ENCODE data around the gene LIMD2. TPM values are rescaled to one million over a fixed set of nuclear protein-coding genes. Genes with fewer than 3 reads are reported as not detected.

LIMD2 gene
- total and polyA plus RNA-seq, 9 donors = 1.5 to 13.2 (median 9.0) TPM

DNA sequence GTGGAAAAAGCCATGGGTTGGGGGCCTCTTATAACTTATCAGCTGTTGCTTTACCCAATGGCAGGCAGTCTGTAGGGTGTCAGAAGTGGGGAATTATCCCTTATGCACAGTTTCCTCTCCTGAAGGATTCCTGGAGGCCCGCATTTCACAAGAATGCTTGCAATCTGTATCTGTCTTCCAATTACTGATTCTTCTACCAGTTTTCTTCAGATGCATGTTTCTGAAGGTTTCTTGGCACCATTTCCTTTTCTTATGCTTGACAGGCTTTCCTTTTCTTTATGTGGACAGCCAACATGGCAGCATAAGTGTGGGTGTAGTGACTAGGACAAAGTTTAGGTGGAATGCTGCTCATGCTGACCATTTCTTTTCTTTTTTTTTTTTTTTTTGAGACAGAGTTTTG is 41.6 kb downstream of the LIMD2 start:
- H3K36me3 ChIP-seq = no peaks in the 10 kb centered on the region
- intact Hi-C loops (cut with DNase I) = no loop called here

DNA sequence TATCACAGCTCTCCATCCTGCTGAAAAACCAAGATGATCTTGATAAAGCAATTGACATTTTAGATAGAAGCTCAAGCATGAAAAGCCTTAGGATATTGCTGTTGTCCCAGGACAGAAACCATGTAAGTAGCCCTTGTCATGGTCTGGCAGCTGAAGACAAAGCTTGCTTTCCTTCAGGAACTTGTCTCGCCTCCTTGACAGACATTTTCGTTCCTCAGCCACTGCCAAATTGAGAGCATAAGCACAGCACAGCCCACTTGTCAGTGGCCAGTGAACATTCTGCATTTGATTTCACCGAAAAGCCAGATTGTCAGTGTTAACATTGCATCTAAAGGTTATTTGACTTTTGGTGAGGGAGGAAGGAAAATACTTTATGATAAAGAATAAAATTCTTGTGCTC is 42.1 kb downstream of the LIMD2 start:
- peaks cover 2% of the 10 kb centered on the region for H3K4me1 ChIP-seq (ENCODE audit: insufficient read depth)
- TF ChIP-seq, protein P1, sequence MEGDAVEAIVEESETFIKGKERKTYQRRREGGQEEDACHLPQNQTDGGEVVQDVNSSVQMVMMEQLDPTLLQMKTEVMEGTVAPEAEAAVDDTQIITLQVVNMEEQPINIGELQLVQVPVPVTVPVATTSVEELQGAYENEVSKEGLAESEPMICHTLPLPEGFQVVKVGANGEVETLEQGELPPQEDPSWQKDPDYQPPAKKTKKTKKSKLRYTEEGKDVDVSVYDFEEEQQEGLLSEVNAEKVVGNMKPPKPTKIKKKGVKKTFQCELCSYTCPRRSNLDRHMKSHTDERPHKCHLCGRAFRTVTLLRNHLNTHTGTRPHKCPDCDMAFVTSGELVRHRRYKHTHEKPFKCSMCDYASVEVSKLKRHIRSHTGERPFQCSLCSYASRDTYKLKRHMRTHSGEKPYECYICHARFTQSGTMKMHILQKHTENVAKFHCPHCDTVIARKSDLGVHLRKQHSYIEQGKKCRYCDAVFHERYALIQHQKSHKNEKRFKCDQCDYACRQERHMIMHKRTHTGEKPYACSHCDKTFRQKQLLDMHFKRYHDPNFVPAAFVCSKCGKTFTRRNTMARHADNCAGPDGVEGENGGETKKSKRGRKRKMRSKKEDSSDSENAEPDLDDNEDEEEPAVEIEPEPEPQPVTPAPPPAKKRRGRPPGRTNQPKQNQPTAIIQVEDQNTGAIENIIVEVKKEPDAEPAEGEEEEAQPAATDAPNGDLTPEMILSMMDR (IDR thresholded peaks at IDR 0.05) = no peak
- TF ChIP-seq EP300 (IDR thresholded peaks at IDR 0.05) = no peak
- no peak overlapping the region for H3K27ac ChIP-seq
- 87 to 89% (median 87%) methylated on average over 3 of the region's 3 CpGs for WGBS, 3 donors
- no peaks in the 10 kb centered on the region for H3K27me3 ChIP-seq
- H3K9me3 ChIP-seq = no peaks in the 10 kb centered on the region
- intact Hi-C loops (cut with DNase I) = no loop called here
- no peak for DNase-seq
- no peak overlapping the region for H3K4me3 ChIP-seq
- no peaks in the 10 kb centered on the region for H3K36me3 ChIP-seq

More for the DNA sequence above, 41.6 kb downstream of the LIMD2 start:
- H3K9me3 ChIP-seq = no peaks in the 10 kb centered on the region
- no peaks in the 10 kb centered on the region for H3K27me3 ChIP-seq
- H3K4me3 ChIP-seq = no peak overlapping the region
- no peak for DNase-seq
- WGBS, 3 donors = 76 to 97% (median 86%) methylated on average over 1 of the region's 1 CpG
- no peak overlapping the region for H3K27ac ChIP-seq
- TF ChIP-seq EP300 (IDR thresholded peaks at IDR 0.05) (no peak), POLR2A (IDR thresholded peaks at IDR 0.05) (no peak)
- TF ChIP-seq, protein P1 (IDR thresholded peaks at IDR 0.05) = no peak
- H3K4me1 ChIP-seq (ENCODE audit: insufficient read depth) = peaks cover 2% of the 10 kb centered on the region

DNA sequence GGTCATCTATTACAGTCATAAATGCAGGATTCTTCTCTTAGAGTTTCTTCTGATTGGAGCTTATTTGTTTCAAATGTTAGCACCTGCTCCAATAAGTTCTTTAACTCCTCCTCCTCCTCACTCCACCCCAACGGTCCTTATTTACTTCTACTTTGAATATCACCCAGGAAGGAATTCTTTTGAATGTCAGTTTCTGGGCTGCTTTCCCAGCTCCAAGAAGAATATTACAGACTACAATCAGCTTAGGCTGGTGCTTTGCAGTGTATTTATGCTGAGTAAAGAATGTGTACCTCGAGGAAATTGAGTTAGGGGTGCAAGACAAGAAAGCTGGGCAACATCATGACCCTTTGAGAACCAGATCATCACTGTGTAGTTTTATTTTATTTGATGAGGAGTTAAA is 46.9 kb downstream of the LIMD2 start:
- no peak for DNase-seq
- Histone ChIP-seq H3K27ac (no peak overlapping the region), H3K9me3 (no peaks in the 10 kb centered on the region), H3K27me3 (no peaks in the 10 kb centered on the region), H3K4me1 (ENCODE audit: insufficient read depth) (peaks cover 2% of the 10 kb centered on the region), H3K36me3 (no peaks in the 10 kb centered on the region), H3K4me3 (no peak overlapping the region)
- TF ChIP-seq, protein P1 (IDR thresholded peaks at IDR 0.05) = no peak
- TF ChIP-seq EP300 (IDR thresholded peaks at IDR 0.05) = no peak
- no peak for TF ChIP-seq POLR2A (IDR thresholded peaks at IDR 0.05)
- intact Hi-C loops (cut with DNase I) = no loop called here
- WGBS, 3 donors = 3 to 10% (median 4%) methylated on average over 2 of the region's 2 CpGs

DNA sequence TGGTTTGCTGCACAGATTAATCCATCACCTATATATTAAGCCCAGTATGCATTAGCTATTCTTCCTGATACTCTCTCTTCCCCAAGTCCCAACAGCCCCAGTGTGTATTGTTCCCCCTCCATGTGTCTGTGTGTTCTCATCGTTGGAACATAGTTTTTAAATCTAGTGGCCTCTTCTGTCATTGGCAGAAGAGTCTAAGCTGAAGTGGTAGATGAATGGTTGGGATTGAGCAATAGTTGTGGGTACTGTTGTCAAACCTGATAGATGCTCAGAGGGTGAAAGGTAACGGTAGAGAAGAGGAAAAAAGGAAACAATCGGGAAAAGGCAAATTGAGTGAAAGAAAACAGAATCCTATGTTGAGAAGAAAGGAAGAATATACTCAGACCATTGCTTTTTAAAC is 47.8 kb downstream of the LIMD2 start:
- Histone ChIP-seq H3K9me3 (no peaks in the 10 kb centered on the region), H3K36me3 (no peaks in the 10 kb centered on the region), H3K4me3 (no peak overlapping the region), H3K27me3 (no peaks in the 10 kb centered on the region), H3K27ac (no peak overlapping the region), H3K4me1 (ENCODE audit: insufficient read depth) (peaks cover 2% of the 10 kb centered on the region)
- intact Hi-C loops (cut with DNase I) = no loop called here
- no peak for DNase-seq
- no peak for TF ChIP-seq POLR2A (IDR thresholded peaks at IDR 0.05)
- 73 to 76% (median 76%) methylated on average over 3 of the region's 3 CpGs for WGBS, 3 donors

DNA sequence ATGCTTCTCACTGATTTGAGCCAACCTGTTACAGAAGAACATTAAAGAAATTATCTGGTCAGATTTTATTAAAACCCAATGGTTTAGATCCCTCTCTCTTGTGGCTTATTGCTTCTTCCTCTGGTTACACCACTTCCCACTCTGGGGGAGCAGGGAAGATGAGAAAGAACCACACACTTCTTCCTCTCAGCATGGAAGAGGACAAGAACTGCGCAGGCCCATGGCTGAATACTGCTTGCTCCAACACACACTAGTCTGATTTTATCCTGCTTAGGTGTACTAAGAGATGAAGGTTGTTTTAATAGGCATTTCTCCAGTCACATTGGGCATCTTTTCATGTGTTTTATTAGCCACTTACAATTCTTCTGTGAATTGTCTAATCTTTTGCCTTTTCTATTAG is 50.1 kb downstream of the LIMD2 start:
- peaks cover 2% of the 10 kb centered on the region for H3K4me1 ChIP-seq (ENCODE audit: insufficient read depth)
- H3K27me3 ChIP-seq = no peaks in the 10 kb centered on the region
- no peak overlapping the region for H3K27ac ChIP-seq
- intact Hi-C loops (cut with DNase I) = no loop called here
- TF ChIP-seq, protein P1 (IDR thresholded peaks at IDR 0.05) = no peak
- TF ChIP-seq EP300 (IDR thresholded peaks at IDR 0.05) (no peak), POLR2A (IDR thresholded peaks at IDR 0.05) (no peak)
- H3K36me3 ChIP-seq = no peaks in the 10 kb centered on the region
- H3K4me3 ChIP-seq = no peak overlapping the region
- WGBS, 3 donors = 93 to 100% (median 95%) methylated on average over 1 of the region's 1 CpG
- DNase-seq = no peak
- no peaks in the 10 kb centered on the region for H3K9me3 ChIP-seq
